T-cell (primary cell): ENCODE data around the gene PISD. TPM values are rescaled to one million over a fixed set of nuclear protein-coding genes. Genes with fewer than 3 reads are reported as not detected.
A peak's percentile ranks its signal among the peaks of the same experiment; 100 is the strongest.
"Not testable (repeated sequence)": the region's sequence is repeated elsewhere in the genome, so short reads cannot be mapped to it uniquely, and the experiment has no call there.

Experiments used
- ATAC-seq, 4 experiments: fragments of 200-7000 bp in 3 of 4; fragments of 150-1000 bp in 1 of 4; cut with Tn5 transposase; replicated peaks in 1 of 4; 1 replicate in 3 of 4; 2 replicates in 1 of 4; pipeline ENCODE4 v1.10.0; 2021; ENCODE audit warnings: moderate library complexity in 3 of 4, mild to moderate bottlenecking in 2 of 4, moderate number of reproducible peaks in 1 of 4
- CTCF ChIA-PET, 2 donors: fragments of 300-600 bp; sonication (Branson Sonifier 250); formaldehyde crosslinking; loops; one replicate each; lab custom pipeline; 2022; ENCODE audit warnings: antibody characterized with exemption in 2 of 2; lab: Charles Lee
- POLR2A ChIA-PET, 2 donors: fragments of 300-600 bp; sonication (Branson Sonifier 250); formaldehyde crosslinking; loops; one replicate each; lab custom pipeline; 2022; ENCODE audit warnings: antibody characterized with exemption in 2 of 2; lab: Charles Lee
- DNase-seq, 35 experiments: peaks; one replicate each; pipeline versions ENCODE4 v3.0.0 to v3.0.0-alpha.2; 2013 to 2023
- H3K27ac ChIP-seq: one replicate; pipeline ENCODE4 v1.5.1; 2013; ENCODE audit warnings: low read length
- H3K27me3 ChIP-seq, 2 experiments: replicated peaks in 1 of 2; 1 replicate in 1 of 2; 2 replicates in 1 of 2; pipeline versions ENCODE4 v1.6.1 to v1.7.0; 2013; ENCODE audit warnings: low read length in 1 of 2, mixed read lengths in 1 of 2; ENCODE audit not compliant: control insufficient read depth in 2 of 2, insufficient read depth in 2 of 2; ENCODE audit errors: extremely low read depth in 1 of 2
- H3K36me3 ChIP-seq, 2 donors: 1 replicate in 1 of 2; 2 replicates in 1 of 2; pipeline versions ENCODE4 v1.6.1 to v1.7.0; 2013; ENCODE audit warnings: low read length in 1 of 2; ENCODE audit not compliant: control insufficient read depth in 2 of 2, insufficient read depth in 1 of 2; ENCODE audit errors: extremely low read depth in 1 of 2
- H3K4me1 ChIP-seq, 2 experiments: 1 replicate in 1 of 2; 2 replicates in 1 of 2; pipeline versions ENCODE4 v1.6.1 to v1.7.0; 2013; ENCODE audit warnings: low read length in 2 of 2, mixed read lengths in 1 of 2; ENCODE audit not compliant: insufficient read depth in 2 of 2, control insufficient read depth in 1 of 2; ENCODE audit errors: extremely low read depth in 1 of 2
- H3K4me3 ChIP-seq, 2 donors: 1 replicate in 1 of 2; 2 replicates in 1 of 2; pipeline versions ENCODE4 v1.5.1 to v1.7.0; 2013; ENCODE audit warnings: mild to moderate bottlenecking in 2 of 2, low read length in 1 of 2, moderate library complexity in 1 of 2; ENCODE audit not compliant: control insufficient read depth in 1 of 2; ENCODE audit errors: extremely low read depth in 1 of 2
- H3K9me3 ChIP-seq: 2 replicates; pipeline ENCODE4 v1.7.0; 2013
- H3K27ac Mint-ChIP-seq, 2 donors: one replicate each; pipeline ENCODE4 v1.8.0; 2020 to 2021; ENCODE audit warnings: mild to moderate bottlenecking in 2 of 2, mixed read lengths in 2 of 2
- H3K27me3 Mint-ChIP-seq, 2 donors: one replicate each; pipeline ENCODE4 v1.8.0; 2021 to 2022; ENCODE audit warnings: mixed read lengths in 2 of 2
- H3K36me3 Mint-ChIP-seq: one replicate; pipeline ENCODE4 v1.8.0; 2021; ENCODE audit warnings: mixed read lengths
- H3K4me1 Mint-ChIP-seq, 3 donors: one replicate each; pipeline ENCODE4 v1.8.0; 2020 to 2022; ENCODE audit warnings: mixed read lengths in 3 of 3, mild to moderate bottlenecking in 1 of 3
- H3K4me3 Mint-ChIP-seq, 3 donors: one replicate each; pipeline ENCODE4 v1.8.0; 2020 to 2022; ENCODE audit warnings: mild to moderate bottlenecking in 3 of 3, mixed read lengths in 3 of 3, moderate library complexity in 3 of 3
- H3K9me3 Mint-ChIP-seq, 3 donors: one replicate each; pipeline ENCODE4 v1.8.0; 2020 to 2022; ENCODE audit warnings: mixed read lengths in 3 of 3
- WGBS: methylation state at CpG from one replicate; pipeline ENCODE4 v1.1.5; 2013; ENCODE audit warnings: missing lambda C conversion rate; ENCODE audit not compliant: insufficient coverage; 5-methylcytosine and 5-hydroxymethylcytosine counted together
- total RNA-seq, 35 experiments: library from RNA in 6 of 35; stranded (reverse) in 6 of 35; fragments of 120-200 nt in 1 of 35; gene quantifications; one replicate each; pipeline versions ENCODE4 v1.2.1 to v1.2.4 and lab custom pipeline; 2013 to 2026

PISD gene
- 10 to 100 TPM; 35.0 to 44.2 (median 39.3) TPM for total RNA-seq
- total RNA-seq (2013) = 19.5 TPM
- total RNA-seq (lab: John Stamatoyannopoulos, UW) = 27.8 to 96.4 (median 50.6) reads per million in 29 experiments

DNA sequence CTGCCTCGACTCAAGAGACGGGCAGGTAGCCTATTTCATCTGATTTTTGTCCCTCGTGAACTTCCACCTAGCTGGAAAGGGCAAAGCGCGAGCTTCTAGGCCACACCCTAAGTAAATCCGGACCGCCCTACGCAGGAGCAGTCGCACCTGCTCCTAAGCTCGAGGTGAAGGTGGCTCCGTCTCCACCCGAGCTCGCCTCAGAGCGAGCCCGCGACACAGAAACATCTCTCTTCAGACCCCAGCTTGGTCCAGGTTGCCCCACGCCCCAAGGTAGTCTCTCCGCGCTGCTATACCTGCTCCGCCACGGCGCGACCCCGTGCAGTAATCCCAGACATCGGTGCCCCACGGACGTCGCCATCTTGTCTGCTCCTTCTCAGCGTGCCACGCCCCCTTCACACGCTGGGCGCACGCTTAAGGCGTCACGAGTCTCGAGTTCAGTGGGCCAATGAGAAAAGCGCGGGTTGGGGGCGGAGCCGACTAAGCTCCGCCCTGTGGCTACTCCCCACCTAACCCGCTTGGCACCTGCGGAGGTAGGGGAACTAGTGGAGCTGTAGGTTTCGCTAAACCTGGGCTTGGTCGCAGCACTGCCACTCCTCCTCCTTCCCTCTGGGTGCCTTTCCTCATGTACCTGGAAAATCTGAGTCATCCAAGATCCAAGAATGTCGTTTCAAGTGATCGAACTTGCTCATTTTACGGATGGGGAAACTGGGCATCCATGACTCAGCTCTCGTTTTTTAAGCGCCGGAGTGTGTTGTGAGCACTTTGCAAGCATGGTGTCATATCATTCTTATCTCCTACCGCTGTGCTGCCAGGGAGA is at the start of gene PISD:
PISD (minus strand) TSS at position 365 of the 817 bp plus-strand sequence; CDS start at position 358, 7 bp downstream.
- ATAC-seq (peak; percentile 93 to 97 (median 96)), DNase-seq (peak; percentile 92 to 98 (median 96))
- Mint-ChIP-seq H3K36me3 (peaks cover 6% of the 10 kb centered on the region), H3K27me3 (no peaks in the 10 kb centered on the region), H3K4me1 (peaks cover 37 to 44% (median 38%) of the 10 kb centered on the region in 3 donors), H3K27ac (peak within 1 kb of the TSS; percentile 92 to 95), H3K4me3 (peak within 1 kb of the TSS; percentile 90 to 99 (median 97)), H3K9me3 (no peaks in the 10 kb centered on the region)
- H3K27me3 ChIP-seq = no peaks in the 10 kb centered on the region
- H3K4me3 ChIP-seq = peak within 1 kb of the TSS; percentile 86 to 99
- no peaks in the 10 kb centered on the region for H3K36me3 ChIP-seq
- CTCF ChIA-PET = interaction anchor here in 1 of 2 donors (0.8 to 2.6 kb wide), 9 partner anchors 9 to 316 kb away, joined by 3 to 16 read pairs (median 4); partner anchors contain the start of gene PATZ1
- peak within 1 kb of the TSS; percentile 60 for H3K27ac ChIP-seq
- whole genome bisulfite sequencing = under 1% methylated on average over 47 of the region's 52 CpGs
- no peaks in the 10 kb centered on the region for H3K9me3 ChIP-seq
- H3K4me1 ChIP-seq = peaks cover 11 to 28% of the 10 kb centered on the region in 2 experiments
- POLR2A ChIA-PET = interaction anchor here (0.5 to 1.9 kb wide), 6 partner anchors 15 to 297 kb away, joined by 5 to 15 read pairs (median 6); partner anchors contain the start of gene DEPDC5 (in 1 of the 2)

DNA sequence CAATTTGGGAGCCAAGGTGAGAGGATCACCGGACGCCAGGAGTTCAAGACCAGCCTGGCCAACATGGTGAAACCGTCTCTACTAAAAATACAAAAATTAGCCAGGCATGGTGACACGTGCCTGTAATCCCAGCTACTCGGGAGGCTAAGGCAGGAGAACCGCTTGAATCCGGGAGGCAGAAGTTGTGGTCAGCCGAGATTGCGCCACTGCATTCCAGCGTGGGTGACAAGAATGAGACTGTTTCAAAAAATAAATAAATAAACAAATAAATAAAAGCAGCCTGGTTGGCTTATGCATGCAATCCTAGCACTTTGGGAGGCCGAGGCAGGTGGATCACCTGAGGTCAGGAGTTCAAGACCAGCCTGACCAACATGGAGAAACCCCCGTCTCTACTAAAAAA is 49.2 kb upstream of the PISD start:
- H3K27me3 Mint-ChIP-seq, H3K27me3 ChIP-seq, H3K9me3 ChIP-seq, H3K4me3 ChIP-seq, CTCF ChIA-PET, H3K4me1 ChIP-seq, POLR2A ChIA-PET, H3K4me3 Mint-ChIP-seq, ATAC-seq, H3K27ac Mint-ChIP-seq, H3K4me1 Mint-ChIP-seq, H3K9me3 Mint-ChIP-seq, H3K27ac ChIP-seq, DNase-seq: not testable (repeated sequence)
- H3K36me3 Mint-ChIP-seq = peaks cover 43% of the 10 kb centered on the region
- H3K36me3 ChIP-seq = peaks cover 3 to 58% of the 10 kb centered on the region in 2 donors
- 100% methylated on average over 5 of the region's 12 CpGs for WGBS

DNA sequence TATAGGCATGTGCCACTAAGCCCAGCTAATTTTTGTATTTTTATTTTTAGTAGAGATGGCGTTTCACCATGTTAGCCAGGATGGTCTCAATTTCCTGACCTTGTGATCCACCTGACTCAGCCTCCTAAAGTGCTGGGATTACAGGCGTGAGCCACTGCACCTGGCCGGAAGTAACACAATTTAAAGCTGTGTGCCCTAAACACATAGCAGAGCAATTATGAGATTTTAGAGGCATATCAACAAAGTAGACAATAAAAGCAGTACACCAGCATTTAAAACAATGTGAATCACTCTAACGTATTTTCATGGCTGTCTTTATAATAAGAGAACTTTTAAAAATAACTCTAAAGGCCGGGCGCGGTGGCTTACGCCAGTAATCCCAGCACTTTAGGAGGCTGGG is 45.5 kb upstream of the PISD start:
- Histone ChIP-seq H3K4me3 (no peak overlapping the region), H3K27ac (no peak overlapping the region), H3K36me3 (peaks cover 3 to 43% of the 10 kb centered on the region in 2 donors), H3K27me3 (no peaks in the 10 kb centered on the region), H3K9me3 (no peaks in the 10 kb centered on the region), H3K4me1 (no peaks in the 10 kb centered on the region)
- Mint-ChIP-seq H3K4me3 (no peak overlapping the region), H3K9me3 (no peaks in the 10 kb centered on the region), H3K27ac (no peak overlapping the region), H3K27me3 (no peaks in the 10 kb centered on the region), H3K36me3 (peaks cover 28% of the 10 kb centered on the region), H3K4me1 (peaks cover 0 to 6% (median 3%) of the 10 kb centered on the region in 3 donors)
- ATAC-seq = no peak
- DNase-seq = no peak
- WGBS = 100% methylated on average over 2 of the region's 8 CpGs
- CTCF ChIA-PET = no interaction called here
- POLR2A ChIA-PET = no interaction called here

GRCh38 chr22:31695423-31695822 is 33.4 kb upstream of the PISD start:
- Mint-ChIP-seq H3K9me3 (no peaks in the 10 kb centered on the region), H3K27ac (peak overlapping the region in 1 of 2 donors; percentile 58), H3K36me3 (peaks cover 45% of the 10 kb centered on the region), H3K4me1 (peaks cover 0 to 22% (median 15%) of the 10 kb centered on the region in 3 donors), H3K4me3 (no peak overlapping the region), H3K27me3 (no peaks in the 10 kb centered on the region)
- Histone ChIP-seq H3K9me3 (no peaks in the 10 kb centered on the region), H3K36me3 (peaks cover 13 to 39% of the 10 kb centered on the region in 2 donors), H3K4me1 (peaks cover 0 to 5% of the 10 kb centered on the region in 2 experiments), H3K27me3 (no peaks in the 10 kb centered on the region), H3K4me3 (no peak overlapping the region), H3K27ac (no peak overlapping the region)
- WGBS = 89% methylated on average over 3 of the region's 4 CpGs
- peak in 4 of 35 experiments; percentile 1 to 9 (median 5) for DNase-seq
- ChIA-PET POLR2A (no interaction called here), CTCF (interaction anchor here in 1 of 2 donors (0.9 kb wide), 1 partner anchor 30 kb away, joined by 3 read pairs; no protein-coding TSS in a partner anchor)
- no peak for ATAC-seq

- H3K36me3 Mint-ChIP-seq = peaks cover 35% of the 10 kb centered on the region
These were observed 32.0 kb upstream of the PISD start for GRCh38 chr22:31694046-31694445.

DNA sequence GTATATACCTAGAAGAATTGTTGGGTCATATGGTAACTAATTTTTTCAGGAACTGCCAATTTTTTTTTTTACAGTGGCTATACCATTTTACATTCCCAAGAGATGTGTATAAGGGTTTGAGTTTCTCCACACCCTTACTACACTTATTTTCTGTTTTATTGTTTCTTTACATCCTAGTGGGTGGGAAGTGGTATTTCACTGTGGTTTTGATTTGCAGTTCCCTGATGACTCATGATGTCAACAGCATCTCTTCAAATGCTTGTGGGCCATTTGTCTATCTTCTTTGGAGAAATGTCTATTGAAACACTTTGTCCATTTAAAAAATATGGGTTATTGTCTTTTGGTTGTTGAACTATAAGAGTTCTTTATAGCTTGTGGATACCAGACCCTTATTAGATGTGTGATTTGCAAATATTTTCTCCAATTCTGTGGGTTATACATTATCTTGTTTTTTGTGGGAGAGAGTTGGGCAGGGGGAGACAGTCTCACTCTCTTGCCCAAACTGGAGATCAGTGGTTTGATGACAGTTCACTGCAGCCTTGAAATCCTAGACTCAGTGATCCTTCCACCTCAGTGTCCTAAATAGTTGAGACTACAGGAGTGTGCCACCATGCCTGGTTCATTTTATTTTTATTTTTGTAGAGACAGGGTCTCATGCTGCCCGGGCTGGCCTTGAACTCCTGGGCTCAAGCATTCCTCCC is 30.3 kb upstream of the PISD start:
- ChIA-PET CTCF (no interaction called here), POLR2A (interaction anchor here in 1 of 2 donors (0.7 kb wide), 1 partner anchor 30 kb away, joined by 5 read pairs; the partner anchor contains the start of gene PISD)
- ATAC-seq (peak in 3 of 4 experiments; percentile 78 to 98 (median 92)), DNase-seq (peak in 1 of 35 experiments; percentile 38)
- WGBS = no CpG with 5 or more reads among the region's 1 CpG
- Histone ChIP-seq H3K9me3 (no peaks in the 10 kb centered on the region), H3K27me3 (no peaks in the 10 kb centered on the region), H3K4me3 (no peak overlapping the region), H3K4me1 (peaks cover 0 to 5% of the 10 kb centered on the region in 2 experiments), H3K36me3 (peaks cover 12 to 41% of the 10 kb centered on the region in 2 donors), H3K27ac (peak overlapping the region; percentile 34)
- peaks cover 0 to 22% (median 15%) of the 10 kb centered on the region in 3 donors for H3K4me1 Mint-ChIP-seq
- no peaks in the 10 kb centered on the region for H3K9me3 Mint-ChIP-seq
- H3K27me3 Mint-ChIP-seq = no peaks in the 10 kb centered on the region
- no peak overlapping the region for H3K4me3 Mint-ChIP-seq
- H3K36me3 Mint-ChIP-seq = peaks cover 42% of the 10 kb centered on the region
- peak overlapping the region; percentile 84 to 86 for H3K27ac Mint-ChIP-seq

More at GRCh38 chr22:31694046-31694445, 32.0 kb upstream of the PISD start:
- H3K27ac ChIP-seq, H3K4me3 ChIP-seq, H3K9me3 ChIP-seq, CTCF ChIA-PET, H3K27me3 Mint-ChIP-seq, DNase-seq, H3K27me3 ChIP-seq, H3K4me3 Mint-ChIP-seq, ATAC-seq, H3K27ac Mint-ChIP-seq, H3K9me3 Mint-ChIP-seq, H3K4me1 ChIP-seq: not testable (repeated sequence)
- peaks cover 12 to 36% of the 10 kb centered on the region in 2 donors for H3K36me3 ChIP-seq
- 100% methylated on average over 5 of the region's 11 CpGs for WGBS
- POLR2A ChIA-PET = interaction anchor here in 1 of 2 donors (0.6 kb wide), 1 partner anchor 288 kb away, joined by 3 read pairs; no protein-coding TSS in a partner anchor
- peaks cover 0 to 22% (median 15%) of the 10 kb centered on the region in 3 donors for H3K4me1 Mint-ChIP-seq
